OCI-LY1 (cell line): Measurements from ENCODE around the gene BMP8B.
A peak's percentile ranks its signal among the peaks of the same experiment; 100 is the strongest.

Experiments used
- H2AFZ ChIP-seq: fragments of 200-600 bp; sonication (generic), shearing (Covaris generic); 2 replicates; pipeline ENCODE4 v1.6.0; 2014; ENCODE audit warnings: antibody characterized with exemption, mild to moderate bottlenecking, low read length
- H3F3A ChIP-seq: fragments of 200-600 bp; sonication (generic), shearing (Covaris generic); 2 replicates; pipeline ENCODE4 v1.6.0; 2014; ENCODE audit warnings: mild to moderate bottlenecking, antibody characterized with exemption, low read length, moderate library complexity; ENCODE audit not compliant: insufficient read depth
- H3K27ac ChIP-seq: fragments of 200-600 bp; sonication (generic); 2 replicates; pipeline ENCODE4 v1.5.1; 2014; ENCODE audit warnings: low read length, mixed run types, mild to moderate bottlenecking, low read depth; ENCODE audit not compliant: poor library complexity, severe bottlenecking
- H3K27me3 ChIP-seq: fragments of 200-600 bp; sonication (generic); 2 replicates; pipeline ENCODE4 v1.6.0; 2014; ENCODE audit warnings: antibody characterized with exemption, mild to moderate bottlenecking, low read length, moderate library complexity; ENCODE audit not compliant: insufficient read depth
- H3K36me3 ChIP-seq: fragments of 200-600 bp; sonication (generic); 2 replicates; pipeline ENCODE4 v1.6.1; 2014; ENCODE audit warnings: mild to moderate bottlenecking, antibody characterized with exemption, low read length, moderate library complexity, mixed read lengths; ENCODE audit not compliant: insufficient read depth
- H3K4me1 ChIP-seq: fragments of 200-600 bp; sonication (generic); 2 replicates; pipeline ENCODE4 v1.5.1; 2014; ENCODE audit warnings: mild to moderate bottlenecking, low read length, moderate library complexity; ENCODE audit not compliant: insufficient read depth, severe bottlenecking
- H3K4me2 ChIP-seq: fragments of 200-600 bp; sonication (generic), shearing (Covaris generic); 2 replicates; pipeline ENCODE4 v1.6.1; 2014; ENCODE audit warnings: low read length
- H3K4me3 ChIP-seq: fragments of 200-600 bp; sonication (generic); 2 replicates; pipeline ENCODE4 v1.5.1; 2014; ENCODE audit warnings: low read length, low read depth, mild to moderate bottlenecking, mixed read lengths; ENCODE audit not compliant: poor library complexity, severe bottlenecking
- H3K79me2 ChIP-seq: fragments of 200-600 bp; shearing (Covaris generic); 2 replicates; pipeline ENCODE4 v1.6.1; 2016; ENCODE audit warnings: mixed run types, low read length, mixed read lengths; ENCODE audit not compliant: insufficient read depth
- H3K9ac ChIP-seq: fragments of 200-600 bp; sonication (generic), shearing (Covaris generic); 2 replicates; pipeline ENCODE4 v1.6.1; 2014; ENCODE audit warnings: mild to moderate bottlenecking, low read length, mixed read lengths
- H3K9me2 ChIP-seq: fragments of 200-600 bp; sonication (generic), shearing (Covaris generic); 2 replicates; pipeline ENCODE4 v1.6.1; 2014; ENCODE audit warnings: low read depth, mild to moderate bottlenecking, low read length, mixed read lengths
- H3K9me3 ChIP-seq: fragments of 200-600 bp; shearing (Covaris generic); 2 replicates; pipeline ENCODE4 v1.6.1; 2014; ENCODE audit warnings: low read length, mixed read lengths
- H4K20me1 ChIP-seq: fragments of 200-600 bp; sonication (generic), shearing (Covaris generic); 2 replicates; pipeline ENCODE4 v1.6.0; 2016; ENCODE audit warnings: mild to moderate bottlenecking, low read length; ENCODE audit not compliant: insufficient read depth
- CTCF ChIP-seq: fragments of 200-600 bp; sonication (generic), shearing (Covaris generic); IDR thresholded peaks from 2 replicates; pipeline ENCODE4 v1.5.1; 2017; ENCODE audit warnings: mild to moderate bottlenecking, antibody characterized with exemption, low read length, moderate library complexity, mixed read lengths
- EZH2 ChIP-seq: fragments of 200-600 bp; sonication (generic), shearing (Covaris generic); IDR thresholded peaks from 2 replicates; pipeline ENCODE4 v1.8.0; 2017; ENCODE audit warnings: borderline replicate concordance, mixed run types, mild to moderate bottlenecking, antibody characterized with exemption, low read length, moderate library complexity, mixed read lengths

The BMP8B gene

GRCh38 chr1:39795651-39796050, 7.0 kb upstream of the BMP8B start:
- TF ChIP-seq EZH2 (no peak), CTCF (no peak)
- H3K9ac ChIP-seq = no peak overlapping the region
- H3K9me2 ChIP-seq = no peaks in the 10 kb centered on the region
- no peaks in the 10 kb centered on the region for H3K36me3 ChIP-seq
- H3F3A ChIP-seq = no peaks in the 10 kb centered on the region
- no peak overlapping the region for H2AFZ ChIP-seq
- H3K9me3 ChIP-seq = no peaks in the 10 kb centered on the region
- H3K79me2 ChIP-seq = no peaks in the 10 kb centered on the region
- no peaks in the 10 kb centered on the region for H4K20me1 ChIP-seq
- no peak overlapping the region for H3K27ac ChIP-seq
- H3K27me3 ChIP-seq = no peaks in the 10 kb centered on the region
- H3K4me3 ChIP-seq = no peak overlapping the region
- H3K4me1 ChIP-seq = peaks cover 14% of the 10 kb centered on the region
- H3K4me2 ChIP-seq = no peak overlapping the region

- Histone ChIP-seq H3K9ac (no peak overlapping the region), H3K27me3 (no peaks in the 10 kb centered on the region), H3F3A (no peaks in the 10 kb centered on the region), H3K4me3 (no peak overlapping the region), H3K9me3 (no peaks in the 10 kb centered on the region), H3K4me2 (no peak overlapping the region), H3K36me3 (no peaks in the 10 kb centered on the region), H3K9me2 (no peaks in the 10 kb centered on the region), H3K27ac (no peak overlapping the region), H3K79me2 (no peaks in the 10 kb centered on the region), H2AFZ (no peak overlapping the region), H4K20me1 (no peaks in the 10 kb centered on the region), H3K4me1 (peaks cover 13% of the 10 kb centered on the region)
- TF ChIP-seq EZH2 = no peak
- no peak for TF ChIP-seq CTCF
These were observed 3.2 kb upstream of the BMP8B start for GRCh38 chr1:39791838-39792237.

DNA sequence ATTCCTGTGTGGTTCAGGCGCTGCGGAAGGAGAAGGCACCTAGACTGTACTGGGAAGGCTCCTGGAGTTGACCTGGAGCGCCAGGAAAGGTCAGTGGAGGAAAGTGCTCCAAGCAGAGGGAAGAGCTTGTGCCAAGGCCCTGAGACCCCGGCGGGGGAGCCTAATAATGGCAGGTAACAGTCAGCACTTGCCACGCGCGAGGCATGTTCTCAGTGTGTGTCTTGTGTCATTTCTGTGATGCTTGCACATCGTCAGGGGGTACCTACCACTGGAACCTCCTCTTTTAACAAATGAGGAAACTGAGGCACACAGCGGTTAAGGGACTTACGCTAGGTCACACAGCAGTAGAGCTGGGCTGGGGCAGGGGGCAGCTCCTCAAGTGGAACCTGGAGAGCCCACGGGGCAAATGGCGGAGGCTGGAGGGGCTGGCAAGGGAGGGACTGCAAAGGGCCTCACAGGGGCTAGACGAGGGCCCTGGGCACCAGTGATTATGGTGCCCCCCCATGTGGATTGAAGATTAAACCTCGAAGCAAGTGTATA, 976 bp upstream of the BMP8B start:
- H3K4me1 ChIP-seq = peaks cover 13% of the 10 kb centered on the region
- no peaks in the 10 kb centered on the region for H3K27me3 ChIP-seq
- H4K20me1 ChIP-seq = no peaks in the 10 kb centered on the region
- peak overlapping the region; percentile 68 for H3K4me2 ChIP-seq
- H3K9me2 ChIP-seq = no peaks in the 10 kb centered on the region
- no peak for TF ChIP-seq EZH2
- TF ChIP-seq CTCF = no peak
- H3K36me3 ChIP-seq = no peaks in the 10 kb centered on the region
- no peaks in the 10 kb centered on the region for H3K79me2 ChIP-seq
- peak overlapping the region; percentile 4; the same call in 1 of the 2 replicates for H2AFZ ChIP-seq
- no peak overlapping the region for H3K27ac ChIP-seq
- H3K9me3 ChIP-seq = no peaks in the 10 kb centered on the region
- peak overlapping the region; percentile 62 for H3K4me3 ChIP-seq
- no peaks in the 10 kb centered on the region for H3F3A ChIP-seq
- peak overlapping the region; percentile 59 for H3K9ac ChIP-seq
